PC-9 (cell line): ENCODE measurements around the gene KANK2. TPM values are rescaled to one million over a fixed set of nuclear protein-coding genes. Genes with fewer than 3 reads are reported as not detected.

Experiments used
- BruUV-seq: library from RNA; stranded (reverse); fragments of 400-500 nt; replicated peaks from 2 replicates; lab custom pipeline; 2021; lab: Mats Ljungman, UMichigan
- CTCF ChIA-PET: fragments of 300-600 bp; sonication (Branson Sonifier 250); formaldehyde crosslinking; loops from one replicate; lab custom pipeline; 2022; ENCODE audit warnings: antibody characterized with exemption; lab: Charles Lee
- POLR2A ChIA-PET: fragments of 300-600 bp; sonication (Branson Sonifier 250); formaldehyde crosslinking; loops from one replicate; lab custom pipeline; 2022; ENCODE audit warnings: antibody characterized with exemption; ENCODE audit not compliant: unreplicated experiment; lab: Charles Lee
- DNase-seq, 2 experiments: peaks; one replicate each; pipeline versions ENCODE4 v3.0.0 to v3.0.0-alpha.2; 2015 to 2022; ENCODE audit warnings: mixed read lengths in 1 of 2
- H2AFZ ChIP-seq: fragments of 200-600 bp; sonication (generic); 2 replicates; pipeline ENCODE4 v1.8.1; 2017; ENCODE audit warnings: antibody characterized with exemption
- H3F3A ChIP-seq: fragments of 200-600 bp; sonication (generic); 2 replicates; pipeline ENCODE4 v1.8.1; 2017; ENCODE audit warnings: antibody characterized with exemption, mild to moderate bottlenecking, low read depth; ENCODE audit not compliant: insufficient read depth
- H3K27ac ChIP-seq: fragments of 200-600 bp; sonication (generic); 2 replicates; pipeline ENCODE4 v1.6.1; 2016; ENCODE audit warnings: mixed run types
- H3K27me3 ChIP-seq: fragments of 200-600 bp; sonication (generic); 2 replicates; pipeline ENCODE4 v1.6.1; 2016; ENCODE audit warnings: low read depth, mixed run types; ENCODE audit not compliant: insufficient read depth
- H3K36me3 ChIP-seq: fragments of 200-600 bp; sonication (generic); 2 replicates; pipeline ENCODE4 v1.6.1; 2016; ENCODE audit warnings: low read depth, mixed run types
- H3K4me1 ChIP-seq: fragments of 200-600 bp; sonication (generic); replicated peaks from 2 replicates; pipeline ENCODE4 v1.6.1; 2016; ENCODE audit warnings: mixed run types; ENCODE audit not compliant: insufficient read depth
- H3K4me2 ChIP-seq: fragments of 200-600 bp; sonication (generic); 2 replicates; pipeline ENCODE4 v1.6.1; 2017; ENCODE audit warnings: mixed run types
- H3K4me3 ChIP-seq: fragments of 200-600 bp; sonication (generic); 2 replicates; pipeline ENCODE4 v1.6.1; 2016; ENCODE audit warnings: mixed run types
- H3K79me2 ChIP-seq: fragments of 200-600 bp; sonication (generic); 2 replicates; pipeline ENCODE4 v1.6.1; 2017; ENCODE audit warnings: low read depth, mixed run types
- H3K9me2 ChIP-seq: fragments of 200-600 bp; sonication (generic); 2 replicates; pipeline ENCODE4 v1.8.1; 2017; ENCODE audit warnings: mild to moderate bottlenecking; ENCODE audit not compliant: insufficient read depth
- H3K9me3 ChIP-seq: fragments of 200-600 bp; sonication (generic); 2 replicates; pipeline ENCODE4 v1.8.1; 2016; ENCODE audit warnings: low read depth; ENCODE audit not compliant: insufficient read depth
- H4K20me1 ChIP-seq: fragments of 200-600 bp; sonication (generic); 2 replicates; pipeline ENCODE4 v1.8.1; 2017; ENCODE audit not compliant: insufficient read depth
- CTCF ChIP-seq: fragments of 200-600 bp; sonication (generic); conservative IDR thresholded peaks from 2 replicates; pipeline ENCODE4 v1.6.1; 2017; ENCODE audit warnings: mixed run types, antibody characterized with exemption, mild to moderate bottlenecking, moderate library complexity
- EZH2 ChIP-seq: fragments of 200-600 bp; sonication (generic); IDR thresholded peaks from 2 replicates; pipeline ENCODE4 v1.8.0; 2017; ENCODE audit warnings: antibody characterized with exemption, low read depth
- intact Hi-C: fragments of 100-400 bp; cut with micrococcal nuclease; formaldehyde crosslinking; loops from one replicate; pipeline ENCODE4 v1.10.0; 2022; ENCODE audit not compliant: unreplicated experiment
- total RNA-seq: library from RNA; stranded (reverse); gene quantifications from 2 replicates; pipeline ENCODE4 v1.2.3, GENCODE V29; 2021

Gene KANK2
- total RNA-seq, 1 experiment from 2014 or later: 32.9 TPM

GRCh38 chr19:11204076-11204602 is 6.8 kb upstream of the KANK2 start:
- TF ChIP-seq CTCF (peak; percentile 56), EZH2 (no peak)
- CTCF ChIA-PET: interaction anchor here (0.6 to 1.2 kb wide), 5 partner anchors 65 to 374 kb away, joined by 3 to 17 read pairs (median 8); no protein-coding TSS in a partner anchor
- H3K79me2 ChIP-seq: no peaks in the 10 kb centered on the region
- no peak overlapping the region for H3K27ac ChIP-seq
- H3K9me3 ChIP-seq: no peaks in the 10 kb centered on the region
- H3K9me2 ChIP-seq: no peaks in the 10 kb centered on the region
- H2AFZ ChIP-seq: no peak overlapping the region
- H3K4me1 ChIP-seq: peaks cover 18% of the 10 kb centered on the region
- intact Hi-C loops: loop anchor here (5.0 kb wide), 1 partner anchor 267 kb away; no protein-coding TSS in a partner anchor
- 0 out of 2 replicates have a peak, but pooled peaks cover 4% of the 10 kb centered on the region for H3K36me3 ChIP-seq
- no TSS peak for BruUV-seq
- H4K20me1 ChIP-seq: no peaks in the 10 kb centered on the region
- POLR2A ChIA-PET: interaction anchor here (0.8 kb wide), 1 partner anchor 60 kb away, joined by 6 read pairs; no protein-coding TSS in a partner anchor
- no peak for DNase-seq
- no peaks in the 10 kb centered on the region for H3K27me3 ChIP-seq
- peaks cover 34% of the 10 kb centered on the region; the same call in 1 of the 2 replicates for H3F3A ChIP-seq
- H3K4me2 ChIP-seq: no peak overlapping the region
- no peak overlapping the region for H3K4me3 ChIP-seq

- intact Hi-C loops: loop anchor here (1.0 to 5.0 kb wide), 4 partner anchors 66 to 266 kb away; no protein-coding TSS in a partner anchor
- no peaks in the 10 kb centered on the region for H3K9me2 ChIP-seq
- peaks cover 18% of the 10 kb centered on the region for H3K4me1 ChIP-seq
- H3K4me3 ChIP-seq: no peak overlapping the region
- H3F3A ChIP-seq: peaks cover 41% of the 10 kb centered on the region; the same call in 1 of the 2 replicates
- TF ChIP-seq CTCF (peak; percentile 94), EZH2 (no peak)
- no peak overlapping the region for H2AFZ ChIP-seq
- no peaks in the 10 kb centered on the region for H3K79me2 ChIP-seq
- H3K27me3 ChIP-seq: no peaks in the 10 kb centered on the region
- 0 out of 2 replicates have a peak, but pooled peaks cover 2% of the 10 kb centered on the region for H3K36me3 ChIP-seq
- ChIA-PET POLR2A (interaction anchor here (0.6 to 0.8 kb wide), 2 partner anchors 61 to 486 kb away, joined by 6 to 17 read pairs; no protein-coding TSS in a partner anchor), CTCF (interaction anchor here (0.6 to 1.2 kb wide), 9 partner anchors 39 to 487 kb away, joined by 3 to 17 read pairs (median 6); no protein-coding TSS in a partner anchor)
- BruUV-seq: no TSS peak
- no peaks in the 10 kb centered on the region for H4K20me1 ChIP-seq
- peak overlapping the region; percentile 34; the same call in 1 of the 2 replicates for H3K4me2 ChIP-seq
- no peaks in the 10 kb centered on the region for H3K9me3 ChIP-seq
- peak; percentile 69 to 75 for DNase-seq
- no peak overlapping the region for H3K27ac ChIP-seq
These were observed 6.1 kb upstream of the KANK2 start for GRCh38 chr19:11203194-11204075.

GRCh38 chr19:11202488-11203193 is 5.3 kb upstream of the KANK2 start:
- ChIA-PET POLR2A (no interaction called here), CTCF (no interaction called here)
- Histone ChIP-seq H3K9me2 (no peaks in the 10 kb centered on the region), H4K20me1 (no peaks in the 10 kb centered on the region), H2AFZ (no peak overlapping the region), H3K9me3 (no peaks in the 10 kb centered on the region), H3K27me3 (no peaks in the 10 kb centered on the region), H3F3A (peaks cover 47% of the 10 kb centered on the region; the same call in 1 of the 2 replicates), H3K4me3 (no peak overlapping the region), H3K4me2 (no peak overlapping the region), H3K27ac (no peak overlapping the region), H3K4me1 (peaks cover 18% of the 10 kb centered on the region), H3K36me3 (no peaks in the 10 kb centered on the region), H3K79me2 (no peaks in the 10 kb centered on the region)
- intact Hi-C loops: loop anchor here (1.0 to 5.0 kb wide), 4 partner anchors 65 to 265 kb away; no protein-coding TSS in a partner anchor
- TF ChIP-seq EZH2: no peak
- no peak for TF ChIP-seq CTCF
- no peak for DNase-seq
- no TSS peak for BruUV-seq
